Panc1 (cell line): Measurements from ENCODE around the gene TMEM31. TPM values are rescaled to one million over a fixed set of nuclear protein-coding genes. Genes with fewer than 3 reads are reported as not detected.

Experiments
- ATAC-seq: fragments of 200-7000 bp; cut with Tn5 transposase; 2 replicates; pipeline ENCODE4 v1.9.1; 2020; ENCODE audit warnings: mild to moderate bottlenecking, moderate library complexity
- BruUV-seq: library from RNA; stranded (reverse); fragments of 400-500 nt; replicated peaks from 2 replicates; lab custom pipeline; 2021; lab: Mats Ljungman, UMichigan
- CTCF ChIA-PET: fragments of 300-600 bp; sonication (Branson Sonifier 250); formaldehyde crosslinking; loops from one replicate; lab custom pipeline; 2022; ENCODE audit warnings: antibody characterized with exemption; lab: Charles Lee
- POLR2A ChIA-PET: fragments of 300-600 bp; sonication (Branson Sonifier 250); formaldehyde crosslinking; loops from one replicate; lab custom pipeline; 2022; ENCODE audit warnings: antibody characterized with exemption; lab: Charles Lee
- DNase-seq: peaks from one replicate; pipeline ENCODE4 v3.0.0-alpha.2; 2010; ENCODE audit warnings: low read depth, low spot score
- H3K27ac ChIP-seq: 2 replicates; pipeline ENCODE4 v1.5.1; 2011; ENCODE audit warnings: mild to moderate bottlenecking, low read length, inconsistent platforms
- H3K27me3 ChIP-seq: fragments of 200-500 bp; sonication (Bioruptor generic); 2 replicates; pipeline ENCODE4 v1.6.0; 2014; ENCODE audit warnings: low read length, inconsistent platforms; ENCODE audit not compliant: control insufficient read depth, insufficient read depth
- H3K36me3 ChIP-seq: fragments of 200-500 bp; sonication (Bioruptor generic); 2 replicates; pipeline ENCODE4 v1.5.1; 2014; ENCODE audit warnings: inconsistent platforms, mild to moderate bottlenecking, low read length, moderate library complexity; ENCODE audit not compliant: control insufficient read depth, insufficient read depth
- H3K4me1 ChIP-seq: 2 replicates; pipeline ENCODE4 v1.5.1; 2011; ENCODE audit warnings: inconsistent platforms, mild to moderate bottlenecking, low read length, moderate library complexity; ENCODE audit not compliant: control insufficient read depth, insufficient read depth
- H3K4me3 ChIP-seq, 2 experiments: 2 replicates each; pipeline ENCODE4 v1.5.1; 2011 to 2012; ENCODE audit warnings: low read depth in 2 of 2, low read length in 2 of 2, mild to moderate bottlenecking in 2 of 2, inconsistent platforms in 1 of 2, moderate library complexity in 1 of 2
- H3K9me3 ChIP-seq: fragments of 200-500 bp; sonication (Bioruptor generic); 2 replicates; pipeline ENCODE4 v1.5.1; 2014; ENCODE audit warnings: low read depth, mild to moderate bottlenecking, inconsistent platforms, low read length, moderate library complexity; ENCODE audit not compliant: control insufficient read depth, insufficient read depth
- CTCF ChIP-seq: fragments of 450-650 bp; IDR thresholded peaks from 2 replicates; pipeline ENCODE4 v1.5.1; 2017; ENCODE audit warnings: mild to moderate bottlenecking
- POLR2AphosphoS5 ChIP-seq: IDR thresholded peaks from 2 replicates; pipeline ENCODE4 v1.6.1; 2012; ENCODE audit warnings: mild to moderate bottlenecking, low read depth, low read length, moderate library complexity
- REST ChIP-seq, 2 experiments: IDR thresholded peaks; 2 replicates each; pipeline ENCODE4 v1.6.1; 2011 to 2012; ENCODE audit warnings: low read depth in 2 of 2, control low read depth in 1 of 2, low read length in 1 of 2, mild to moderate bottlenecking in 1 of 2, moderate library complexity in 1 of 2; ENCODE audit not compliant: insufficient read depth in 1 of 2
- SIN3A ChIP-seq: IDR thresholded peaks from 2 replicates; pipeline ENCODE4 v1.6.1; 2012; ENCODE audit warnings: low read depth, mild to moderate bottlenecking, low read length, moderate library complexity, borderline replicate concordance; ENCODE audit not compliant: insufficient read depth
- TCF7L2 ChIP-seq: IDR thresholded peaks from 2 replicates; pipeline ENCODE4 v1.6.1; 2011; ENCODE audit warnings: mild to moderate bottlenecking, low read depth, low read length, inconsistent platforms
- in situ Hi-C: cut with HindIII; loops from 2 replicates; pipeline ENCODE4 v1.10.0; 2016; ENCODE audit warnings: low sequenced_read_pairs, low pct_unique_long_range_greater_than_20kb
- intact Hi-C: fragments of 100-400 bp; cut with micrococcal nuclease; formaldehyde crosslinking; loops from one replicate; pipeline ENCODE4 v1.10.0; 2022; ENCODE audit not compliant: unreplicated experiment
- total RNA-seq: library from RNA; stranded (reverse); gene quantifications from one replicate; pipeline ENCODE4 v1.2.1, GENCODE V29; 2021; ENCODE audit not compliant: unreplicated experiment

Gene TMEM31
- total RNA-seq, 1 experiment from 2014 or later: not detected

- intact Hi-C loops (no loop called here), in situ Hi-C loops (no loop called here)
- no peak overlapping the region for H3K27ac ChIP-seq
- H3K27me3 ChIP-seq: peaks cover 8% of the 10 kb centered on the region
- TF ChIP-seq CTCF (no peak), SIN3A (no peak), POLR2AphosphoS5 (no peak), REST (IDR thresholded peaks at IDR 0.05; ENCODE audit: insufficient read depth in 1 of 2, low read depth in 2 of 2, low read length in 1 of 2) (no peak), TCF7L2 (no peak)
- ATAC-seq (no peak), DNase-seq (no peak)
- H3K4me3 ChIP-seq: no peak overlapping the region
- H3K36me3 ChIP-seq: no peaks in the 10 kb centered on the region
- H3K4me1 ChIP-seq: no peaks in the 10 kb centered on the region
- POLR2A ChIA-PET: no interaction called here
- BruUV-seq: no TSS peak
- no peaks in the 10 kb centered on the region for H3K9me3 ChIP-seq
- CTCF ChIA-PET: no interaction called here
Observed at GRCh38 chrX:103704863-103705262, 5.8 kb upstream of the TMEM31 start.

GRCh38 chrX:103716962-103717361 lies 6.3 kb downstream of the TMEM31 start:
- H3K4me1 ChIP-seq: no peaks in the 10 kb centered on the region
- in situ Hi-C loops: no loop called here
- H3K36me3 ChIP-seq: no peaks in the 10 kb centered on the region
- DNase-seq (no peak), ATAC-seq (0 out of 2 replicates have a peak, but pooled peaks have one; percentile 53)
- H3K9me3 ChIP-seq: no peaks in the 10 kb centered on the region
- BruUV-seq: no TSS peak
- H3K27me3 ChIP-seq: no peaks in the 10 kb centered on the region
- H3K4me3 ChIP-seq: no peak overlapping the region
- ChIA-PET POLR2A (no interaction called here), CTCF (no interaction called here)
- H3K27ac ChIP-seq: no peak overlapping the region
- intact Hi-C loops: loop anchor here (10.0 kb wide), 1 partner anchor 58 kb away; the partner anchor contains the start of gene PLP1
- TF ChIP-seq POLR2AphosphoS5: no peak

GRCh38 chrX:103718120-103718519 lies 7.4 kb downstream of the TMEM31 start:
- no peak overlapping the region for H3K27ac ChIP-seq
- H3K9me3 ChIP-seq: no peaks in the 10 kb centered on the region
- no peaks in the 10 kb centered on the region for H3K4me1 ChIP-seq
- TF ChIP-seq POLR2AphosphoS5 (no peak), CTCF (no peak), SIN3A (no peak), TCF7L2 (no peak), REST (IDR thresholded peaks at IDR 0.05; ENCODE audit: insufficient read depth in 1 of 2, low read depth in 2 of 2, low read length in 1 of 2) (no peak)
- no peaks in the 10 kb centered on the region for H3K27me3 ChIP-seq
- intact Hi-C loops (loop anchor here (10.0 kb wide), 1 partner anchor 57 kb away; the partner anchor contains the start of gene PLP1), in situ Hi-C loops (no loop called here)
- no peaks in the 10 kb centered on the region for H3K36me3 ChIP-seq
- BruUV-seq: no TSS peak
- no peak for DNase-seq
- ATAC-seq: no peak
- POLR2A ChIA-PET: no interaction called here
- no peak overlapping the region for H3K4me3 ChIP-seq
- CTCF ChIA-PET: no interaction called here
